GM12872 (cell line): ENCODE data around the gene RECQL.

Experiments used
- TF ChIP-seq, protein P1 (sequence below): IDR thresholded peaks from 3 replicates; pipeline ENCODE4 v1.5.1; 2011; ENCODE audit warnings: low read depth, mild to moderate bottlenecking, low read length, moderate library complexity; ENCODE audit not compliant: insufficient read depth

The RECQL gene

DNA sequence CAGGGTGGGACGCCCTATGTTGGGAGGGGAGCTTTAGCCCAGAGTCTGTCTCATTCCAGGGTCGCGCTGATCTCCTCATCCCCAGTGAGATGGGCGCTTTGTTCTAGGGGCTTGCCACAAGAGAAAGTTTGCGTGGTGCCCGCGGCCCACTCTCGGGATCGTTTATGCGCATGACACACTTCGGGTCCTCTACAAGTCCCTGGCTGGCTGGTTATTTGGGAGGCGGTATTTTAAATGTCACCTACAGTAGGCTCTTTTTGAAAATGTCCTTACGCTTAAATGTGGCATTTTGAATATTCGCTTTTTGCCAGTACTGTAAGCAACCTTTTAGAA is 695 bp upstream of the RECQL start:
- TF ChIP-seq, protein P1, sequence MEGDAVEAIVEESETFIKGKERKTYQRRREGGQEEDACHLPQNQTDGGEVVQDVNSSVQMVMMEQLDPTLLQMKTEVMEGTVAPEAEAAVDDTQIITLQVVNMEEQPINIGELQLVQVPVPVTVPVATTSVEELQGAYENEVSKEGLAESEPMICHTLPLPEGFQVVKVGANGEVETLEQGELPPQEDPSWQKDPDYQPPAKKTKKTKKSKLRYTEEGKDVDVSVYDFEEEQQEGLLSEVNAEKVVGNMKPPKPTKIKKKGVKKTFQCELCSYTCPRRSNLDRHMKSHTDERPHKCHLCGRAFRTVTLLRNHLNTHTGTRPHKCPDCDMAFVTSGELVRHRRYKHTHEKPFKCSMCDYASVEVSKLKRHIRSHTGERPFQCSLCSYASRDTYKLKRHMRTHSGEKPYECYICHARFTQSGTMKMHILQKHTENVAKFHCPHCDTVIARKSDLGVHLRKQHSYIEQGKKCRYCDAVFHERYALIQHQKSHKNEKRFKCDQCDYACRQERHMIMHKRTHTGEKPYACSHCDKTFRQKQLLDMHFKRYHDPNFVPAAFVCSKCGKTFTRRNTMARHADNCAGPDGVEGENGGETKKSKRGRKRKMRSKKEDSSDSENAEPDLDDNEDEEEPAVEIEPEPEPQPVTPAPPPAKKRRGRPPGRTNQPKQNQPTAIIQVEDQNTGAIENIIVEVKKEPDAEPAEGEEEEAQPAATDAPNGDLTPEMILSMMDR = no peak

DNA sequence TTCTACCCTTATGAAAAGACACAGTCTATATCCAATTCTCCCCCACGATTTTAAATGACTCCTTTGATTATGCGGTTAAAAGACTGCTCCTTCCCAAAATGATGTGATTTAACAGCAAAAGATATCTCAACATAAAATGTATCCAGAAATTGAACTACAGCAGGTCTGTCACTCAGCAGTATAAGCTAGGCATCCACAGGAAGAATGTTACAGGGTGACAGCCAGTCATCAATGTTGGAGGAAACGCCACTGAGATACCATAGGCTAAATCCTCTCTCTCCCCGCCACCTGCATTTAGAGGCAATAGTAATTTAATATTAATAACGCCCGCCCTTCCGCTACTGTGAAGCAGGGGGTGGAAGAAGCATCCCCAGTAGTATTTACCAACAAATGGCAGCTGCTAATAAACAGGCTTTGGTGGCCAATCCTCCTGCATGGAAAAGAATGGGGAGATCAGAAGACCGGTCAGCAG is 613 bp downstream of the RECQL start:
- TF ChIP-seq, protein P1 = no peak

DNA sequence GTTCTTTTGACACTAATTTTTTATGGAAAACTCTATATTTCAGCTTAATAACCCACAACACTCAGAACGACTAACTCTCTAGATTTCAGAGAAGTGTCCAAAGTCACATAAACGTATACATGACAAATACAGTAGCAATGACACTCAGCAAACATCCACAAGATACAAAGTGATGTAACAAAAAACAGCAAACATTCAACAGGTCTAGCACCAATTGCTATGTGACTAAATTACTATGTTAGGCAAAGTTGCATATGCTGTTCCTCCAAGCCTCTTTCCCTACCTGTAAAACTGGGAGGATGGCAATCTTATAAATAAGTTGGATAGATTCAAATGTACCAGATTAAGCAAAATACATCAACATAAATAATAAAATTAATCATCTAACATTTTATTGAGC is 1.7 kb downstream of the RECQL start:
- TF ChIP-seq, protein P1 = no peak

DNA sequence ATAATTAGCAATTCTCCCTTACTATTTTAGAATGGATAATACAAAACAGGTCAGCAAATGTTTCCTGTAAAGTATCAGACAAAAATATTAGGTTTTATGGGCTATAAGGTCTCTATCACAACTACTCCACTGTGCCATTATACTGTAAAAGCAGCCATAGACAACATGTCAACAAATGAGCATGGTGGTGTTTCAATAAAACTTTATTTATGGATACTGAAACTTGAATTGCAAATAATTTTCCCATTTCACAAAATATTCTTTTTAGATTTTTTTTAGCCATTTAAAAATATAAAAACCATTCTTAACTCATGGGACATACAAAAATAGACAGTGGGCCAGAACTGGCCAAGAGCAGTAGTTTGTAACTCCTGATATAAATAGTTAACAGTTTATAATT is 15.4 kb downstream of the RECQL start:
- TF ChIP-seq, protein P1 = no peak

DNA sequence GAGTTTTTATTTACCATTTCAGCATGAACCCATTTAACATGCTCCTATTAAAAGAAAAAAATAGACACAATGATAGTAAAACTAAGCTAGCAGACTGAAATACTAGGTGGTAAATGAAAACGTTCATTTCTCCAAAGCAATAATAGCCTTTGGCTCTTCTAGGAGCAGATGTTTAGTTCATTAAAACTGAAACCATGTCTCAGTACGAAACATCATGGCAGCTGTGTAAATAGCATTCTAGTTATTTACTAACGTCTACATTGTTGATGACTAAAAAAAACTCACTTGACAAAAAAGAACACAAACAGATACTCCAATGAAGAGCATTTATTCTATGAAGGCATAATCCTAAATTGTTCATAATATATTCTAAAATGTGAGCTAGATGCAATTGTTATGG is 17.9 kb downstream of the RECQL start:
- TF ChIP-seq, protein P1 = no peak

DNA sequence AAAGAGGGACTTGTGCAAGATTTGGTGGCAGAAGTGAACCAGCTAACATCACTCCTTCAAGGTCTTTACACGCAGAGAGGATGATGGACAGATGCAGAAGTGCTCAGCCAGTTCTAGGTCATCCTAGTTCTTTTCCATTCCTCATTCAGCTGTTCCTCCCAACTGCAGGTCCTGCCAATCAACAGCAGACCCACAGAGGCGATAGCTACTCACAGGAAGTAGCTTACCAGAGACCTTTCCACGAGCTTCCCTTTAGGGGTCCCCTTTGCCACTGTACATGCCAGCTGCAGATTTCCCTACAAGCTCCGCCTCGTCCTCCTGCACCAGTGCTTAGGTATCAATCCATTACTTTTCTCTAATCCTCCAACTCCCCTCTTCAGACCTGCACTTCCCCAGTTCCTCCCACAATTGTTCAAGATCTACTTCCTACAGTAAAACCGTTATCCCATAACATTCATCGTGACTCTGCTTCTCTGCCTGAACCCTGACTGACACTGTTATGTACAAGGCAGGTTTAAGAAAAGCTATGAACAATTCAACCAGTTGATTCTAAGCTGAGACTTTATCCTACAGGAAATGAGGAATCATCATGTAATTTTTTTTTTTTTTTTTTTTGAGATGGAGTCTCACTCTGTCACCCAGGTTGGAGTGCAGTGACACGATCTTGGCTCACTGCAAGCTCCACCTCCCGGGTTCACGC is 22.5 kb downstream of the RECQL start:
- TF ChIP-seq, protein P1 = no peak

DNA sequence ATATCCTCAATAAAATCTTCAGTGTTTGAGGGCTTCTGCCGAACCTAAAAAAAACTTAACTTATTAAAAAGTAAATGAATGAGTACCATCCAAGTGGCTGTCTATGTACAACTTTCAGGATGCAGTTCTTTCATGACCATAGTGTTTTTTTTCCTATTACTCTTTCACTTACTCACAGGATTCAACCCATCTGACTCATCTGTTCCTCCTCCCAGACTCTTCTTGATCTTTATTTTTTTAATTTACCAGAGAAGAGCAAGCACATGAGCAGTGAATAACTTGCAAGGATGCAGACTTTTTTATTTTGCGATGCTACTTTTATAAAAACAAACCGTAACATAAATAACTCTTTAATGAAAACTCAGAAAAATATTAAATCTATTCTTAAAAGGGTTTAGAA is 24.5 kb downstream of the RECQL start:
- TF ChIP-seq, protein P1 = no peak

DNA sequence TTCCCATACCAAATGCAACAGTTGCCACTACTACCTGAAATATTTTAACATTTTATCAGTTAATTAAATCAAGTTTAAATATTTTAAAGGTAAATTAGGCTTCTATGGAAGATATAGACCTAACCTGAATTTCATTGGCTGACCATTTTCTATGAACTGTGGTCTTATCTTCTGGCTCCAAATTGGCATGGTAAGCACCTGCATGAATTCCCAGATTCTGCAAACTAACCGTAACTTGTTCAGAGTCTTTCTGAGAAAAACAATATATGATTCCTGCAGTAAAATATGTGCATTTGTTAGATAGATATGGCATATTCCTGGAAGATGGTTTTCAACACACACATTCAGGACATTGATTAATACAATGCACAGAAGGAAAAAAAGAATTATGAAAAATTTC is 25.9 kb downstream of the RECQL start:
- TF ChIP-seq, protein P1 = no peak
